MM.1S (cell line): ENCODE measurements around the gene TMEM161A.
"Not testable (repeated sequence)": the region's sequence is repeated elsewhere in the genome, so short reads cannot be mapped to it uniquely, and the experiment has no call there.

Source experiments
- DNase-seq: peaks from one replicate; pipeline ENCODE4 v3.0.0-alpha.2; 2015
- H2AFZ ChIP-seq: fragments of 300-600 bp; sonication (generic); 2 replicates; pipeline ENCODE4 v1.6.0; 2016; ENCODE audit warnings: antibody characterized with exemption, low read length
- H3F3A ChIP-seq: fragments of 300-600 bp; sonication (generic); 2 replicates; pipeline ENCODE4 v1.6.1; 2016; ENCODE audit warnings: mild to moderate bottlenecking, antibody characterized with exemption, low read length, moderate library complexity, mixed read lengths; ENCODE audit not compliant: insufficient read depth
- H3K27ac ChIP-seq: fragments of 300-600 bp; sonication (generic); 2 replicates; pipeline ENCODE4 v1.5.1; 2016; ENCODE audit warnings: mild to moderate bottlenecking, low read length
- H3K27me3 ChIP-seq: fragments of 300-600 bp; sonication (generic); replicated peaks from 2 replicates; pipeline ENCODE4 v1.6.0; 2016; ENCODE audit warnings: low read length; ENCODE audit not compliant: insufficient read depth
- H3K36me3 ChIP-seq: fragments of 300-600 bp; sonication (generic); replicated peaks from 2 replicates; pipeline ENCODE4 v1.6.1; 2016; ENCODE audit warnings: mild to moderate bottlenecking, low read length, mixed read lengths; ENCODE audit not compliant: insufficient read depth
- H3K4me1 ChIP-seq: fragments of 300-600 bp; sonication (generic); 2 replicates; pipeline ENCODE4 v1.6.1; 2016; ENCODE audit warnings: low read length, mixed read lengths
- H3K4me2 ChIP-seq: fragments of 300-600 bp; sonication (generic); 2 replicates; pipeline ENCODE4 v1.6.0; 2016; ENCODE audit warnings: low read depth, low read length
- H3K4me3 ChIP-seq: fragments of 300-600 bp; sonication (generic); 2 replicates; pipeline ENCODE4 v1.5.1; 2016; ENCODE audit warnings: low read length, mixed read lengths
- H3K79me2 ChIP-seq: fragments of 300-600 bp; sonication (generic); 2 replicates; pipeline ENCODE4 v1.6.1; 2016; ENCODE audit warnings: mixed run types, low read length, mixed read lengths
- H3K9ac ChIP-seq: fragments of 300-600 bp; sonication (generic); 2 replicates; pipeline ENCODE4 v1.6.1; 2016; ENCODE audit warnings: low read length, mixed read lengths
- H3K9me2 ChIP-seq: fragments of 300-600 bp; sonication (generic); replicated peaks from 2 replicates; pipeline ENCODE4 v1.6.1; 2016; ENCODE audit warnings: mild to moderate bottlenecking, low read length, mixed read lengths; ENCODE audit not compliant: insufficient read depth
- H3K9me3 ChIP-seq: fragments of 300-600 bp; sonication (generic); replicated peaks from 2 replicates; pipeline ENCODE4 v1.6.1; 2016; ENCODE audit warnings: mild to moderate bottlenecking, low read length, mixed read lengths; ENCODE audit not compliant: insufficient read depth
- H4K20me1 ChIP-seq: fragments of 300-600 bp; sonication (generic); 2 replicates; pipeline ENCODE4 v1.6.1; 2016; ENCODE audit warnings: mild to moderate bottlenecking, low read length, moderate library complexity, mixed read lengths; ENCODE audit not compliant: insufficient read depth
- CTCF ChIP-seq: fragments of 300-600 bp; sonication (generic); IDR thresholded peaks from 2 replicates; pipeline ENCODE4 v1.5.1; 2016; ENCODE audit warnings: antibody characterized with exemption, low read length, mixed read lengths
- EZH2 ChIP-seq: fragments of 300-600 bp; sonication (generic); optimal IDR thresholded peaks from 2 replicates; pipeline ENCODE3; 2017; ENCODE audit warnings: low read depth, mild to moderate bottlenecking, antibody characterized with exemption, low read length, mixed read lengths
- EZH2phosphoT487 ChIP-seq: fragments of 300-600 bp; sonication (generic); IDR thresholded peaks from 2 replicates; pipeline ENCODE4 v1.6.1; 2018; ENCODE audit warnings: antibody characterized with exemption, low read length

TMEM161A gene

GRCh38 chr19:19181488-19181998 lies 43.3 kb upstream of the TMEM161A start:
- Histone ChIP-seq H3K4me2 (no peak overlapping the region), H3K36me3 (no peaks in the 10 kb centered on the region), H3F3A (no peaks in the 10 kb centered on the region), H3K79me2 (peaks cover 4% of the 10 kb centered on the region), H3K9me3 (no peaks in the 10 kb centered on the region), H3K27ac (no peak overlapping the region), H4K20me1 (no peaks in the 10 kb centered on the region), H3K4me3 (no peak overlapping the region), H3K9me2 (no peaks in the 10 kb centered on the region), H3K4me1 (no peaks in the 10 kb centered on the region), H3K9ac (no peak overlapping the region), H3K27me3 (no peaks in the 10 kb centered on the region), H2AFZ (no peak overlapping the region)
- DNase-seq: no peak
- TF ChIP-seq EZH2phosphoT487 (no peak), CTCF (no peak), EZH2 (no peak)

DNA sequence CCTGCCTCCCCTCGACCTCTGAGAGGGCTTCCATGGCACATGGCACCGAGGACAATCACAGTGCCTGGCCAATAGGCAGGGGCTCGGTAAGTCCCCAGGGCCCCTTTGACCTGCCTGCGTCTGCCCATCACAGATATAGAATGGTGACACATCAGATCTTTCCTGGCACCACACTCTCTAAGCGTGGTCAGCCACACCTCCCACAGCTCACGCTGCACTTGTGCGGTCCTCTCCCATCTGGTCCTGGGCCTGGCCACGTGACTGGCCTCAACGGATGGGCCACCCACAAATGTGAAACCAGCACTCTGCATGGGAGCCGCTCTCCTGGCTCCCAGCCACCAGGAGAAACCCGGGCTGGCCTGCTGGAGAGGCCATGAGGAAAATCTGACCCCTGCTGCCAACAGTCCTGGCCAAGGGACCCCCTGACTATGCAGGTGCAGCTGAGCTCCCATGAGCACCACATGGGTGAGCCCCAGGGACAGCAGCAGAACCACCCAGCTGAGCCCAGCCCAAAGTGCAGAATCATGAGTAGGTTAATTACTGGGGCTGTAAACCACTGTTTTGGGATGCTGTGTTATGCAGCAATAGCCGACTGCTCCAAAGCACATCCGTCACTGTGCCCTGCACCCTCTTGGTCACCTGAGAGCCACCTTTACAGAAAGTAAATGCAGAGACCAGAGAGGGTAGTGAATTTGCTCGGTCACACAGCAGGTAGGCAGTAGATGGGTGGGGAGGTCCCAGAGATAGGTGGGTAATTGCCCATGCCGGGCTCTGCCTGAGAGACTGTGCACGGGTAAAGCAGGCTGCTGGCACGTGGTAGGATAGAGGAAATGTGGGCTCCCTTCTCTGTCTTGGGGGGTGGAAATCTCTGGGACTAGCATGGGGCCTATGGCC lies 41.5 kb upstream of the TMEM161A start:
- no peak for DNase-seq
- no peak overlapping the region for H3K27ac ChIP-seq
- no peak overlapping the region for H2AFZ ChIP-seq
- no peaks in the 10 kb centered on the region for H4K20me1 ChIP-seq
- H3F3A ChIP-seq: no peaks in the 10 kb centered on the region; the same call in 1 of the 2 replicates
- no peaks in the 10 kb centered on the region for H3K9me2 ChIP-seq
- TF ChIP-seq EZH2phosphoT487 (no peak), CTCF (no peak), EZH2 (no peak)
- H3K79me2 ChIP-seq: peaks cover under 1% of the 10 kb centered on the region; the same call in 1 of the 2 replicates
- no peaks in the 10 kb centered on the region for H3K9me3 ChIP-seq
- no peak overlapping the region for H3K4me3 ChIP-seq
- no peaks in the 10 kb centered on the region for H3K4me1 ChIP-seq
- H3K4me2 ChIP-seq: no peak overlapping the region
- no peaks in the 10 kb centered on the region for H3K27me3 ChIP-seq
- no peak overlapping the region for H3K9ac ChIP-seq
- no peaks in the 10 kb centered on the region for H3K36me3 ChIP-seq

DNA sequence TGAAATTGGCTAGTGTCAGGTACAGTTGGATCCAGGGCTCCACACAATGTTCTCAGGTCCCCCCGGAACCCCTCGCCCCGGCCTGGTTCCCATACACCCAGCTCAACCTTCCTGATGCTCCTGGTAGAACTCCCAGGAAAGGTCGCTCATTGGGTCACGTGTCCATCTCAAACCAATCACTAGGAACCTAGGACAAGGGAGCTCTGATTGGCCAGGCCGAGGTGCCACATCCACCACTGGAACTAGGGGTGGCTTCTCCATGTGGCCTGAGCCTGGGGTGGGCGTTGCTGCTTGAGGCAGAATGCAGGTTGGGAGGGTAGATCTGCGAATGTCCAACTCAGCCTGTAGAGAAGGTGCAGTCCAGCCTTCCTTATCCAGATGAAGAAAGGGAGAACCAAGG lies 38.7 kb upstream of the TMEM161A start:
- H3K9me3 ChIP-seq: no peaks in the 10 kb centered on the region
- no peaks in the 10 kb centered on the region for H3K27me3 ChIP-seq
- H3K9me2 ChIP-seq: no peaks in the 10 kb centered on the region
- no peak for DNase-seq
- no peak overlapping the region for H3K9ac ChIP-seq
- H3K4me1 ChIP-seq: no peaks in the 10 kb centered on the region
- no peak overlapping the region for H3K27ac ChIP-seq
- TF ChIP-seq EZH2 (no peak), CTCF (no peak), EZH2phosphoT487 (no peak)
- H3K4me3 ChIP-seq: no peak overlapping the region
- H3K79me2 ChIP-seq: no peaks in the 10 kb centered on the region
- no peak overlapping the region for H3K4me2 ChIP-seq
- H3F3A ChIP-seq: no peaks in the 10 kb centered on the region; the same call in 1 of the 2 replicates
- H3K36me3 ChIP-seq: no peaks in the 10 kb centered on the region
- no peaks in the 10 kb centered on the region for H4K20me1 ChIP-seq
- H2AFZ ChIP-seq: no peak overlapping the region

DNA sequence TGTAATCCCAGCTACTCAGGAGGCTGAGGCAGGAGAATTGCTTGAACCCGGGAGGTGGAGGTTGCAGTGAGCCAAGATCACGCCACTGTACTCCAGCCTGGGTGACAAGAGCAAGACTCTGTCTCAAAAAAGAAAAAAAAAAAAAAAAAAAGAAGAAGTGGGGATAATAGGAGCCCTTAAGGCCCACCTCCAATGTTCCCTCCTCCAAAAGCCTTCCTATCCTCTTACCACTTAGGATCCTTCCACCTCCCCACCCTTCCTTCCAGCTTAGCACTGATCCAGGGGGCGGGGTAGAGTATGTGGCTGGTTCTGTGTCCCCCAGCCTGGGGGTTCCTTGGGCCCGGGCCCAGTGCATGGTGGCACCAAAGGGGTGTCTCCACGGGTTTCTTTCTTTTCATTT lies 35.0 kb upstream of the TMEM161A start:
- not testable (repeated sequence) for H3K4me3 ChIP-seq, H3K27ac ChIP-seq, H3F3A ChIP-seq, H2AFZ ChIP-seq, H3K79me2 ChIP-seq, H3K27me3 ChIP-seq, H3K9me3 ChIP-seq, DNase-seq, H3K4me1 ChIP-seq, H4K20me1 ChIP-seq, H3K36me3 ChIP-seq, H3K9ac ChIP-seq, H3K9me2 ChIP-seq, H3K4me2 ChIP-seq
